DOHH2 (cell line): ENCODE measurements around the gene NOXO1.
A peak's percentile ranks its signal among the peaks of the same experiment; 100 is the strongest.

ENCODE experiments used
- H3F3A ChIP-seq: fragments of 200-600 bp; sonication (generic), shearing (Covaris generic); 2 replicates; pipeline ENCODE4 v1.6.0; 2016; ENCODE audit warnings: antibody characterized with exemption, mild to moderate bottlenecking; ENCODE audit not compliant: control insufficient read depth, insufficient read depth
- H3K27ac ChIP-seq: fragments of 200-600 bp; sonication (generic); 2 replicates; pipeline ENCODE4 v1.5.1; 2014; ENCODE audit warnings: low read depth, mild to moderate bottlenecking, low read length, moderate library complexity
- H3K27me3 ChIP-seq: fragments of 200-600 bp; sonication (generic); 2 replicates; pipeline ENCODE4 v1.6.1; 2014; ENCODE audit warnings: mild to moderate bottlenecking, low read length, mixed read lengths; ENCODE audit not compliant: control insufficient read depth
- H3K36me3 ChIP-seq: fragments of 200-600 bp; sonication (generic); 2 replicates; pipeline ENCODE4 v1.6.1; 2014; ENCODE audit warnings: mild to moderate bottlenecking, low read length, moderate library complexity, mixed read lengths; ENCODE audit not compliant: control insufficient read depth
- H3K4me1 ChIP-seq: fragments of 200-600 bp; sonication (generic); 2 replicates; pipeline ENCODE4 v1.6.1; 2014; ENCODE audit warnings: mild to moderate bottlenecking, low read length, mixed read lengths; ENCODE audit not compliant: control insufficient read depth
- H3K4me2 ChIP-seq: fragments of 200-600 bp; sonication (generic); 2 replicates; pipeline ENCODE4 v1.6.0; 2014; ENCODE audit warnings: mild to moderate bottlenecking, low read length, moderate library complexity
- H3K4me3 ChIP-seq: fragments of 200-600 bp; sonication (generic); 2 replicates; pipeline ENCODE4 v1.5.1; 2014; ENCODE audit warnings: mild to moderate bottlenecking, low read length, mixed read lengths
- H3K79me2 ChIP-seq: fragments of 200-600 bp; sonication (generic); 2 replicates; pipeline ENCODE4 v1.6.1; 2014; ENCODE audit warnings: mild to moderate bottlenecking, low read length, mixed read lengths; ENCODE audit not compliant: control insufficient read depth
- H3K9me2 ChIP-seq: fragments of 200-600 bp; sonication (generic); replicated peaks from 2 replicates; pipeline ENCODE4 v1.6.1; 2014; ENCODE audit warnings: mild to moderate bottlenecking, low read length, mixed read lengths; ENCODE audit not compliant: control insufficient read depth
- H3K9me3 ChIP-seq: fragments of 200-600 bp; sonication (generic); 2 replicates; pipeline ENCODE4 v1.6.1; 2014; ENCODE audit warnings: antibody characterized with exemption, low read length, mixed read lengths; ENCODE audit not compliant: control insufficient read depth, insufficient read depth
- H4K20me1 ChIP-seq: fragments of 200-600 bp; sonication (generic); 2 replicates; pipeline ENCODE4 v1.6.0; 2014; ENCODE audit warnings: low read depth, mild to moderate bottlenecking, antibody characterized with exemption, low read length, moderate library complexity; ENCODE audit not compliant: control insufficient read depth, insufficient read depth
- EZH2phosphoT487 ChIP-seq: fragments of 200-600 bp; sonication (generic); IDR thresholded peaks from 2 replicates; pipeline ENCODE4 v1.6.1; 2017; ENCODE audit warnings: borderline replicate concordance, mild to moderate bottlenecking, antibody characterized with exemption, low read length, moderate library complexity, mixed read lengths
- TF ChIP-seq, protein P1 (sequence below): fragments of 200-600 bp; sonication (generic); IDR thresholded peaks from one replicate; pipeline ENCODE4 v1.5.1; 2014; ENCODE audit warnings: antibody characterized with exemption, mild to moderate bottlenecking, low read depth, low read length; ENCODE audit not compliant: poor library complexity, severe bottlenecking

NOXO1 gene

DNA sequence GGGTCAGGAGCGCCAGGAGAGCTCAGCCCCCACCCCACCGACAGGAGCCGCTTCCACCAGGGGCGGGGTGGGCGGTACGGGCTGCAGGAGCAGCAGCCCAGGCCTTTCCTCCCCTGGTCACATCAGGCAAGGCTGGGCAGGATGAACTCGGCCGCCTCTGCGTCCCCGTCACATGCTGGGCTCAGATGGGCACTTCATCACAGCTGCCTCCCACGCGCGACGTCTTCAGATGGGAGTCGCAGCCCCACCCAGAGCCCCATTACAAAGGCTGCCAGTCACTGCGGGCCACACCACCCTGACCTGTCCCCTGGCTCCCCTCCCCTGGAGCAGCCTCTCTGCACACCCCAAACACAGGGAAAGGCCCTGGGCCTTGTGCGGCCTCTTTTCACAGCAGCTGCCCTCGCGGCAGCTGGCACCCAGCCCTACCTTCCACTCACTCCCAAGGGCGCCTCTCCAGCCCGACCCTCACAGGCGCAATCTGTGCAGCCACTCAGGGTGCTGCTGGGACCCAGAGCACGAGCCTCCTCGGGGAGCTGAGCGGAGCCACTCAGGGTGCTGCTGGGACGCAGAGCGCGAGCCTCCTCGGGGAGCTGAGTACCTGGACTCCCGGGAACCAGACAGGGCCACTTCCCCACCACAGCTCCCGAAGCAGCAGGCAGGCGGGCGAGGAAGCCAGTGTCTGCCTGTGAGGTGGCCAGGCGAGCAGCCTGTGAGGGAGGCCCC is 23.7 kb upstream of the NOXO1 start:
- Histone ChIP-seq H3K4me3 (no peak overlapping the region), H3F3A (no peaks in the 10 kb centered on the region), H3K4me2 (no peak overlapping the region), H4K20me1 (peaks cover 38% of the 10 kb centered on the region), H3K27ac (no peak overlapping the region), H3K9me2 (no peaks in the 10 kb centered on the region), H3K27me3 (no peaks in the 10 kb centered on the region), H3K9me3 (no peaks in the 10 kb centered on the region), H3K79me2 (peaks cover 83% of the 10 kb centered on the region), H3K36me3 (peaks cover 89% of the 10 kb centered on the region), H3K4me1 (peaks cover 43% of the 10 kb centered on the region)
- no peak for TF ChIP-seq EZH2phosphoT487
- TF ChIP-seq, protein P1, sequence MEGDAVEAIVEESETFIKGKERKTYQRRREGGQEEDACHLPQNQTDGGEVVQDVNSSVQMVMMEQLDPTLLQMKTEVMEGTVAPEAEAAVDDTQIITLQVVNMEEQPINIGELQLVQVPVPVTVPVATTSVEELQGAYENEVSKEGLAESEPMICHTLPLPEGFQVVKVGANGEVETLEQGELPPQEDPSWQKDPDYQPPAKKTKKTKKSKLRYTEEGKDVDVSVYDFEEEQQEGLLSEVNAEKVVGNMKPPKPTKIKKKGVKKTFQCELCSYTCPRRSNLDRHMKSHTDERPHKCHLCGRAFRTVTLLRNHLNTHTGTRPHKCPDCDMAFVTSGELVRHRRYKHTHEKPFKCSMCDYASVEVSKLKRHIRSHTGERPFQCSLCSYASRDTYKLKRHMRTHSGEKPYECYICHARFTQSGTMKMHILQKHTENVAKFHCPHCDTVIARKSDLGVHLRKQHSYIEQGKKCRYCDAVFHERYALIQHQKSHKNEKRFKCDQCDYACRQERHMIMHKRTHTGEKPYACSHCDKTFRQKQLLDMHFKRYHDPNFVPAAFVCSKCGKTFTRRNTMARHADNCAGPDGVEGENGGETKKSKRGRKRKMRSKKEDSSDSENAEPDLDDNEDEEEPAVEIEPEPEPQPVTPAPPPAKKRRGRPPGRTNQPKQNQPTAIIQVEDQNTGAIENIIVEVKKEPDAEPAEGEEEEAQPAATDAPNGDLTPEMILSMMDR = no peak

DNA sequence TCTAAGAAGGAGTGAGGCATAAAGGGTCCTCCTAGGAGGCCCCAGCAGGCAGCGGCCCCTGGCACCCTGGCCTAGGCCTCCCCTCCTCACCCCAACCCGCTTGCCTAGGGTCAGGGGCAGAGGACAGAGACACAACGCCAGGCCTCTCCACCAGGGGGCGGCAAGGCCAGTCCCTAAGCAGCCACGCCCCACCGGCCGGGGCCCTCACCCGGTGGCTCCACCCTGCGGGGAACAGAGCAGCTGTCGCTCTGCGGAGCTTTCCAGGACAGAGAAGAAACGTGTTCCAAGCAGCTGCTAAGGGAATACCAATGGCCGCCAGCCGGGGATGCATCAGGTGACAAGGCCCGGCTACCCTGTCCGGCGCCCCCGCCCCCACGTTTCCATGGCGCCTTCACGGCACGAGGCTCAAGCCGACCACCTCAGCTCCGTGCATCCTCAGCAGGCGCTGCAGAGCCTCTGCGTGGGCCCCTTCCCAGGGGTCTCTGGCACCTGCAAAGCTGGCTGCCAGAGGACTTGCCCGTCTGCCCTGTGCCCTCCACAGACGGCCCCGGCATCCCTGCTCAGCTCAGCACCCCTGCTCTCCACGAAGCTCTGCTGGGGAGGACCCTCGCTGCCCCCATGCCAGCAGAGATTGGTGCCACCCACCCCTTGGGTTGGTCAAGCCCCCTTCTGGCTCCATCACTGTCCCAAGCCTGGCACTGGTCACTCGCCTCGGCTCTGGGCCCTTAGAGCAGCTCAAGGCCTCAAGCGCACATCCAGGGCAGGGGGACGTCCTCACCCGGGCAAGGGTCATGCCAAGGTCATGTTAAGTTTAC is 22.8 kb upstream of the NOXO1 start:
- Histone ChIP-seq H3K4me2 (peak overlapping the region; percentile 41), H3K4me1 (peaks cover 43% of the 10 kb centered on the region)

DNA sequence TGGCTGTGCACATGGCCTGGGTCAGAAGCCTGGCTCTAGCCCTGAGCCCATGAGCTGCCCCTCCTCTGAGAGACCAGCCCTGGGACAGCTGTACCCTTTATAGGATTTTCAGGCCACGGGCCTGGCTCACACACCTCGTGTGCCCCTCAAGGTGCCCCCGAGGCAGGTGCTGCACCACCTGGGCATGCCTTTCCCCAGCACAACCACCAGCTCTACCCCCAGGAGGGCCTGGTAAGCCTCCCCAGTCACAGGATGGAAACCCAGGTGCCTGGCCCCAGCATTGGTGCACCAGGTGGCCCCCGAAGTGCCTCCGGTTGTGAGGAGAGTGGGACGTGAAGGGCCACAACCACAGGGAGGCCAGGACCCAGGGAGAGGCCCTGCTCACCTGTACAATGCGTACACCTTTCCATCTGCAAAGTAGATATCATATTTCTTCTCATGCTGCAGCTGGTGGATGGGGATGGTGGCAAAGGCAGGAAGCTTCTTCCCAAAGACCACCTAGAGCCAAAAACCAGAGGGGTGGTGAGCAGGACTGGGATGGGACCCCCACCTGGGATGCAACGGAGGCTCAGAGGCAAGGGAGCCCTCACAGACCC is 22.1 kb upstream of the NOXO1 start:
- Histone ChIP-seq H3K36me3 (peaks cover 93% of the 10 kb centered on the region), H3K4me2 (no peak overlapping the region), H3K9me3 (no peaks in the 10 kb centered on the region), H3K4me3 (no peak overlapping the region), H3K9me2 (no peaks in the 10 kb centered on the region), H3K27ac (no peak overlapping the region), H3K4me1 (peaks cover 40% of the 10 kb centered on the region), H3K27me3 (no peaks in the 10 kb centered on the region), H4K20me1 (peaks cover 34% of the 10 kb centered on the region), H3F3A (no peaks in the 10 kb centered on the region), H3K79me2 (peaks cover 69% of the 10 kb centered on the region)
- TF ChIP-seq EZH2phosphoT487 = no peak
- TF ChIP-seq, protein P1 = no peak

More for the DNA sequence above, 22.8 kb upstream of the NOXO1 start:
- H3K9me3 ChIP-seq = no peaks in the 10 kb centered on the region
- no peak overlapping the region for H3K4me3 ChIP-seq
- H4K20me1 ChIP-seq = peaks cover 38% of the 10 kb centered on the region
- no peaks in the 10 kb centered on the region for H3K9me2 ChIP-seq
- H3K79me2 ChIP-seq = peaks cover 76% of the 10 kb centered on the region
- no peak for TF ChIP-seq EZH2phosphoT487
- TF ChIP-seq, protein P1 = peak; percentile 99
- no peaks in the 10 kb centered on the region for H3F3A ChIP-seq
- peaks cover 93% of the 10 kb centered on the region for H3K36me3 ChIP-seq
- no peaks in the 10 kb centered on the region for H3K27me3 ChIP-seq
- no peak overlapping the region for H3K27ac ChIP-seq
